Measurements from ENCODE around the gene ZEB2. TPM values are rescaled to one million over a fixed set of nuclear protein-coding genes. Genes with fewer than 3 reads are reported as not detected.

ZEB2 gene
- 10 to 100 TPM; 21.7 to 52.1 (median 37.9) TPM for total RNA-seq

- 5 to 7% methylated on average over 29 of the region's 29 CpGs for WGBS, 2 donors
- Histone ChIP-seq H3K27me3 (peaks cover 11% of the 10 kb centered on the region), H3K4me1 (peaks cover 8 to 27% of the 10 kb centered on the region in 2 donors), H3K4me3 (replicated peaks in 1 of 3) (peak within 1 kb of the TSS in 2 of 3 donors; percentile 0 to 42), H3K36me3 (no peaks in the 10 kb centered on the region), H3K9me3 (no peaks in the 10 kb centered on the region), H3K27ac (peak within 1 kb of the TSS; percentile 61 to 94 (median 89))
- DNase-seq: peak in 1 of 2 donors; percentile 16
- intact Hi-C loops (cut with DNase I): loop anchor here (10.0 kb wide), 1 partner anchor 185 kb away; a partner anchor contains a TSS
- TF ChIP-seq CTCF (IDR thresholded peaks at IDR 0.05): peak in 2 of 6 experiments; percentile 20 to 42
- TF ChIP-seq POLR2A (IDR thresholded peaks at IDR 0.05): peak in 1 of 2 donors; percentile 27
Measured at GRCh38 chr2:144519934-144520731, at the start of gene ZEB2. ZEB2 (minus strand) TSS chr2:144520119; CDS start chr2:144517350, 2,769 bp downstream.

- 65 to 70% methylated on average over 4 of the region's 4 CpGs for WGBS, 2 donors
Measured at GRCh38 chr2:144567745-144568144, 47.8 kb upstream of the ZEB2 start.

GRCh38 chr2:144566448-144566847 lies 46.5 kb upstream of the ZEB2 start:
- H3K4me3 ChIP-seq (replicated peaks in 1 of 3): no peak overlapping the region
- no peak for DNase-seq
- WGBS, 2 donors: 81 to 86% methylated on average over 2 of the region's 2 CpGs
- H3K4me1 ChIP-seq: no peaks in the 10 kb centered on the region
- no peaks in the 10 kb centered on the region for H3K36me3 ChIP-seq
- H3K27ac ChIP-seq: no peak overlapping the region
- no peaks in the 10 kb centered on the region for H3K9me3 ChIP-seq
- intact Hi-C loops (cut with DNase I): no loop called here
- TF ChIP-seq POLR2A (IDR thresholded peaks at IDR 0.05): no peak
- no peak for TF ChIP-seq CTCF (IDR thresholded peaks at IDR 0.05)
- H3K27me3 ChIP-seq: no peaks in the 10 kb centered on the region

More at GRCh38 chr2:144567745-144568144, 47.8 kb upstream of the ZEB2 start:
- H3K27me3 ChIP-seq: no peaks in the 10 kb centered on the region
- no peak overlapping the region for H3K4me3 ChIP-seq (replicated peaks in 1 of 3)
- no peaks in the 10 kb centered on the region for H3K36me3 ChIP-seq
- H3K27ac ChIP-seq: no peak overlapping the region
- no peaks in the 10 kb centered on the region for H3K4me1 ChIP-seq
- no peaks in the 10 kb centered on the region for H3K9me3 ChIP-seq
- TF ChIP-seq CTCF (IDR thresholded peaks at IDR 0.05) (no peak), POLR2A (IDR thresholded peaks at IDR 0.05) (no peak)
- DNase-seq: no peak
- intact Hi-C loops (cut with DNase I): no loop called here

GRCh38 chr2:144560251-144560650 lies 40.3 kb upstream of the ZEB2 start:
- Histone ChIP-seq H3K27me3 (no peaks in the 10 kb centered on the region), H3K4me3 (replicated peaks in 1 of 3) (no peak overlapping the region), H3K4me1 (no peaks in the 10 kb centered on the region), H3K9me3 (no peaks in the 10 kb centered on the region), H3K36me3 (no peaks in the 10 kb centered on the region), H3K27ac (no peak overlapping the region)
- 64 to 89% methylated on average over 1 of the region's 1 CpG for WGBS, 2 donors
- DNase-seq: no peak
- TF ChIP-seq CTCF (IDR thresholded peaks at IDR 0.05): no peak
- no peak for TF ChIP-seq POLR2A (IDR thresholded peaks at IDR 0.05)
- intact Hi-C loops (cut with DNase I): no loop called here

GRCh38 chr2:144559681-144560080 lies 39.8 kb upstream of the ZEB2 start:
- TF ChIP-seq POLR2A (IDR thresholded peaks at IDR 0.05): no peak
- no peaks in the 10 kb centered on the region for H3K4me1 ChIP-seq
- 66 to 82% methylated on average over 3 of the region's 3 CpGs for WGBS, 2 donors

More at GRCh38 chr2:144559681-144560080, 39.8 kb upstream of the ZEB2 start:
- no peak for DNase-seq
- Histone ChIP-seq H3K36me3 (no peaks in the 10 kb centered on the region), H3K4me3 (replicated peaks in 1 of 3) (no peak overlapping the region), H3K27ac (no peak overlapping the region), H3K27me3 (no peaks in the 10 kb centered on the region), H3K9me3 (no peaks in the 10 kb centered on the region)
- intact Hi-C loops (cut with DNase I): no loop called here

Data from thyroid gland (tissue), 4 donors.